Stimulated activated naive CD8-positive, alpha-beta T cell treated with anti-CD3 and anti-CD28 coated beads, Interleukin-15, Interleukin-2, amounts not matched to agents 100 ng/mL and 50 ng/mL, for 24 hours (primary cell): ENCODE results near the gene PUS1.

Source experiments
- H3K27ac Mint-ChIP-seq: one replicate; pipeline ENCODE4 v1.8.0; 2021; ENCODE audit warnings: mild to moderate bottlenecking, mixed read lengths
- H3K27me3 Mint-ChIP-seq: one replicate; pipeline ENCODE4 v1.8.0; 2021; ENCODE audit warnings: mixed read lengths
- H3K36me3 Mint-ChIP-seq: one replicate; pipeline ENCODE4 v1.8.0; 2021; ENCODE audit warnings: low read depth, mixed read lengths
- H3K4me1 Mint-ChIP-seq: one replicate; pipeline ENCODE4 v1.8.0; 2021; ENCODE audit warnings: low read depth, mixed read lengths
- H3K4me3 Mint-ChIP-seq: one replicate; pipeline ENCODE4 v1.8.0; 2021; ENCODE audit warnings: mild to moderate bottlenecking, mixed read lengths
- H3K9me3 Mint-ChIP-seq: one replicate; pipeline ENCODE4 v1.8.0; 2021; ENCODE audit warnings: mixed read lengths

The PUS1 gene

DNA sequence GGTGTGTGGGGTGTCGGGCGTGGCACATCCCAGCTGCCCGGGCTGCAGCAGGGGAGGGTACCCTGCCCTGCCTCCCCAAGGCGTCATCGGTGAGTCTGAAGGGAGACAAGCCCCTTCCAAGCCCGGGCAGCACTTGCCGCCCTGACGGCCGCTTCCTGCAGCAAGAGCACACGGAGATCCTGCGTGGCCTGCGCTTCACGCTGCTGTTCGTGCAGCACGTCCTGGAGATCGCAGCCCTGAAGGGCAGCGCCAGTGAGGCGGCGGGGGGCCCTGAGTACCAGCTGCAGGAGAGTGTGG, 10.1 kb upstream of the PUS1 start:
- Mint-ChIP-seq H3K4me1 (no peaks in the 10 kb centered on the region), H3K36me3 (no peaks in the 10 kb centered on the region), H3K4me3 (no peak overlapping the region), H3K27ac (no peak overlapping the region), H3K9me3 (no peaks in the 10 kb centered on the region), H3K27me3 (no peaks in the 10 kb centered on the region)

DNA sequence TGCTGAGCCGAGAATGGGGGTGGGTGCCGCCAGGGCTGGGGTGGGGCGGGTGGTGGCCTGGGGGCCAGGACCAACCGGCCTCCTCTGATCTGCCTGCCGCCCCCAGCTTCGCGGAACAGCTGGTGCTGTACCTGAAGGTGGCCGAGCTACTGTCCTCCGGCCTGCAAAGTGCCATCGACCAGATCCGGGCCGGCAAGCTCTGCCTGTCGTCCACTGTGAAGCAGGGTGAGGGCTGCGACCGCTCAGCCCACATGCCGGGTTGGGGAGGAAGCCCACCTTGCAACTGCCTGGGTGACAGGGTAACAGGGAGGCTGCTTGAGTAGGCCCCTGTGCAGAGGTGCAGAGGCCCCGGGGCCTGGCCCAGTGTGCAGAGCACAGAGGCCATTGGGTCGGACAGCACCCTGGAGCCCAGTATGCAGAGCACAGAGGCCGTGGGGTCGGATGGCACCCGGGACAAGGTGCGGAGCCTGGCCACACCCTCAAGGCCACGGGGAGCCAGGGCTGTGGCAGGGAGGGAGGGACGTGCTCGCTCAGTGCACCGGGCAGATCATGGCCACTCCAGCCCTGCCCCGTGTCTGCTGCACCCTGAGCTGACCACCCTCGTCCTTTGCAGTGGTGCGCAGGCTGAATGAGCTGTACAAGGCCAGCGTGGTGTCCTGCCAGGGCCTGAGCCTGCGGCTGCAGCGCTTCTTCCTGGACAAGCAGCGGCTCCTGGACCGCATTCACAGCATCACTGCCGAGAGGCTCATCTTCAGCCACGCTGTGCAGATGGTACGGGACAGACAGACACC, 9.5 kb upstream of the PUS1 start:
- Mint-ChIP-seq H3K4me3 (no peak overlapping the region), H3K36me3 (no peaks in the 10 kb centered on the region), H3K27me3 (no peaks in the 10 kb centered on the region), H3K4me1 (peaks cover 4% of the 10 kb centered on the region), H3K9me3 (no peaks in the 10 kb centered on the region), H3K27ac (no peak overlapping the region)

DNA sequence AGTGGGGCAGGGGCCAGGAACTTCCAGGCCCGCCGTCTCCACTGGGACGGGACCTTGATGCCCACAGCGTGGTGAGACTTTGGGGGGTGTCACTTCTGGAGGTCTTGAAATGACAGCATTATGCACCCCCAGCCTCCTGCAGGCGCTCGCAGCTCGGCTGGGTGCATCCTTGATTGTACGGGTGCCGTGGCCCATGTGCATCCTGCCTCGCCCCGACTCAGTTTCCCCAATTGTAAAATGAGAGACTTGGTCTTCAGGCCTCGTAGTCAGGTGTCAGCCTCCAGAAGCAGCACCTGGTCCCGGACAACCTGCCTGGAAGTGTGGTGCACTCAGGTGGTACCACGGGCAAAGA, 8.9 kb upstream of the PUS1 start:
- Mint-ChIP-seq H3K27me3 (no peaks in the 10 kb centered on the region), H3K36me3 (no peaks in the 10 kb centered on the region), H3K9me3 (no peaks in the 10 kb centered on the region), H3K4me1 (peaks cover 10% of the 10 kb centered on the region), H3K4me3 (no peak overlapping the region), H3K27ac (no peak overlapping the region)

DNA sequence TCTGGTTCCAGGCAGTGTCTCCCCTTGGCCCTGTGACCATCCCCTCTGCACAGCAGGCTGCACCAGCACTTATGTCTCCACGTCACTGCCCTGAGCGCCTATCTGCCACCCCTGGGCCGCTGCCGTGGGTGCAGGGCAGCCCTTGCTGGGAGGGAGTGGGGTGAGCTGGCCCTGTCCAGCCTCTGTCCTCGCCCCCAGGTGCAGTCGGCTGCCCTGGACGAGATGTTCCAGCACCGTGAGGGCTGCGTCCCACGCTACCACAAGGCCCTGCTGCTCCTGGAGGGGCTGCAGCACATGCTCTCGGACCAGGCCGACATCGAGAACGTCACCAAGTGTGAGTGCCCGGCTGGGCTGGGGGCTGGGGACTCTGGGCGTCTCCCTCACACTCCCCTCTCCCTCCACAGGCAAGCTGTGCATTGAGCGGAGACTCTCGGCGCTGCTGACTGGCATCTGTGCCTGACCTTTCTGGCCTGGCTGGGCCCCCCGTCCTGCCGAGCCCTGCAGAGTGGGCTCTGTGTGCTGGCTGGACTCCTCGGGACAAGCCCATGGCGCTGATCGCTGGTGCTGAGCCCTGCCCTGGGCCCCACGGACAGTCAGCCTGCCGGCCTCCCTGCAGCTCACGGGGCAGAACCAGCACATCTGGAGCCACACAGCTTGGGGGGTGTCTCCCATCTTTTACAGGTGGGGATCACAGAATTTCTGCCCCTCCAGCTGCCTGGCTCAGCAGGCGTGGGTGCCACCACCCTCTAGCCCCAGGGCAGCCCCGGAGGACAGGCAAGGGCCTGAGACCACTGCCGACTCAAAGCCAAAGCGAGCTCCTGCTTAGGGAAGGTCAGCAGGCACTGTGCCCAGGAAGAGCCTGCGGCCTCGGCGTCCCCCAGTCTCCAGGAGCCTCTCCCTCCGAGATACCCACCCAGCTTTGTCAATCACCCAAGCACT, 7.9 kb upstream of the PUS1 start:
- H3K4me1 Mint-ChIP-seq, result peaks cover 10% of the 10 kb centered on the region
- H3K9me3 Mint-ChIP-seq, result no peaks in the 10 kb centered on the region
- H3K27me3 Mint-ChIP-seq, result no peaks in the 10 kb centered on the region
- H3K4me3 Mint-ChIP-seq, result no peak overlapping the region
- no peak overlapping the region for H3K27ac Mint-ChIP-seq
- H3K36me3 Mint-ChIP-seq, result no peaks in the 10 kb centered on the region

DNA sequence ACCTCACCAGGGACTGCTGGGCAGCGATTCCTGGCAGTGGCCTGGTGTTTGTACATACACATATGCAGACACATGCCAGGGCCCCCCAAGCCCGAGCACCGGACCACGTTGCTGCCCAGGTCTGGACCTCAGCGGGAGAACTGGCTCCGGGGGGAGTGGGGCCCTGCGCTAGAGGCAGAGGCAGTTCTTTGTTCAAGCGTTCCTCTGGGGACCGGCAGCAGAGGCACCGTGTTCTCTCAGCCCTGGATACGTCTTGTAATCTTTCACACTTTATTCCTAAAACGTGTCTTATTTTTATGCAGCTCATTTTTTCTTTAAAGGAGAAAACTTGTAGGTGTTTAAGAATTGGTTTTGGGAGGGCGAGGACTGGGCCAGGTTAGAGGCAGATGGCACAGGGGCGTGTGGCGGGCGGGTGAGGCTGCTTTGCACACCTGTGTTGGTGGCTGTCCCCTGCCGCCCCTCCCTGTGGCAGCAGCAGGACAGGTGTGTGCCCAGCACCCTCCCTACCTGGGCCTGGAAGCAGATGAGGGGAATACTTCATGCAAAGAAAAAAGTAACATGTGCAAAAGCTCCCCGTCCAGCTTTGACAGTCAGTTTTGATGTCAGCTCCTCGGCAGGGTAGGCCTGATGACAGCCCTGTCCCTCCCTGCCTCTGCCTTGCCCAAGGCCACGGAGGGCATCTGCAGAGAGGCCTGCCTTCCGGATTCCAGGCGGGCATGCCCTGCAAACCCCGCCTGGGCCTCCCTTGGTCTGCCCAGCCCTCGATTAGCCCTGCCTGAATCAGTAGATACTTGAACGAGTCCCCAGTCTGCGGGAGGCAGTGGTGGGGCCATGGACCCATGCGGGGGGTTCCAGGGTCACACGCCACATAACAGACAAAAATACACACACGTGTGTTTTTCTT, 7.0 kb upstream of the PUS1 start:
- Mint-ChIP-seq H3K27ac (no peak overlapping the region), H3K9me3 (no peaks in the 10 kb centered on the region), H3K36me3 (no peaks in the 10 kb centered on the region), H3K27me3 (no peaks in the 10 kb centered on the region), H3K4me3 (no peak overlapping the region), H3K4me1 (peaks cover 10% of the 10 kb centered on the region)

DNA sequence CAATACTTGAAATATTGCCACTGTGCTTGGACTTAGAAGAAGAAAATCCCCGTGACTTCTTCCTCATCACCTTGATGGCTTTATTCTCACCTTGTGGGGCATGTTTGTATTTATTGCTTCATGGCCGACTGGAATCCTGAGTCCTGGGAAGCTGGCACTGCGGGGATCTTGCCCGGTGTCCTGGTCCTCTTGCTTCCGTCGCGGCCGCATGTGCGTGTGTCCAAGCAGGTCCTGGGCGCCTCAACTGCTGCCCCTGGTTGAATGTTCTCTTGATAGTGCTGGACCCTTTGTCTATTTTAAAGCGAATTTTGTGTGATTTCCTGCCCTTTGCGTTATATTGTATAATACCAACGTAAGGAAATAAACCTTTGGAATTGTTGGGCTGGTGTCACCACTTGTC, 6.3 kb upstream of the PUS1 start:
- Mint-ChIP-seq H3K4me3 (no peak overlapping the region), H3K36me3 (no peaks in the 10 kb centered on the region), H3K27ac (no peak overlapping the region), H3K27me3 (no peaks in the 10 kb centered on the region), H3K9me3 (no peaks in the 10 kb centered on the region), H3K4me1 (peaks cover 12% of the 10 kb centered on the region)

DNA sequence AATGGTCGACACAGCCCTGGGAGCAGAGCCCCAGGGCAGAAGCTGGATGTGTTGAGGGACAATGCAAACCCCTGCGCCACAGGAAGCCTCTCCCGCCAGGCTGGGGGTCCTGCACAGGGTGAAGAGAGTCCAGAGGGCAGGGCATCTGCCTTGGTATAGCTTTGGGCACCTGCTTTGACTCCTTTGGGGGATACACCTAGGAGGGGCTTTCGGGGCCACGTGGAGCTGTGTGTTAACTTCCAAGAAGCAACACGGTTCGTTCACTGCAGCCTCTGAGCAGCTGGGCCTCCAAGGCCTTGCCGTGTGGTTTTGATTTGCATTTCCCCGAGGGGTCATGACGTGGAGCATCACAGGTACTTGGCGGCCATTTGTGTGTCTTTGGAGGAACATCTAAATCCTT, 5.8 kb upstream of the PUS1 start:
- no peak overlapping the region for H3K27ac Mint-ChIP-seq
- no peaks in the 10 kb centered on the region for H3K27me3 Mint-ChIP-seq
- peaks cover 16% of the 10 kb centered on the region for H3K4me1 Mint-ChIP-seq
- H3K9me3 Mint-ChIP-seq, result no peaks in the 10 kb centered on the region
- no peaks in the 10 kb centered on the region for H3K36me3 Mint-ChIP-seq
- H3K4me3 Mint-ChIP-seq, result no peak overlapping the region

DNA sequence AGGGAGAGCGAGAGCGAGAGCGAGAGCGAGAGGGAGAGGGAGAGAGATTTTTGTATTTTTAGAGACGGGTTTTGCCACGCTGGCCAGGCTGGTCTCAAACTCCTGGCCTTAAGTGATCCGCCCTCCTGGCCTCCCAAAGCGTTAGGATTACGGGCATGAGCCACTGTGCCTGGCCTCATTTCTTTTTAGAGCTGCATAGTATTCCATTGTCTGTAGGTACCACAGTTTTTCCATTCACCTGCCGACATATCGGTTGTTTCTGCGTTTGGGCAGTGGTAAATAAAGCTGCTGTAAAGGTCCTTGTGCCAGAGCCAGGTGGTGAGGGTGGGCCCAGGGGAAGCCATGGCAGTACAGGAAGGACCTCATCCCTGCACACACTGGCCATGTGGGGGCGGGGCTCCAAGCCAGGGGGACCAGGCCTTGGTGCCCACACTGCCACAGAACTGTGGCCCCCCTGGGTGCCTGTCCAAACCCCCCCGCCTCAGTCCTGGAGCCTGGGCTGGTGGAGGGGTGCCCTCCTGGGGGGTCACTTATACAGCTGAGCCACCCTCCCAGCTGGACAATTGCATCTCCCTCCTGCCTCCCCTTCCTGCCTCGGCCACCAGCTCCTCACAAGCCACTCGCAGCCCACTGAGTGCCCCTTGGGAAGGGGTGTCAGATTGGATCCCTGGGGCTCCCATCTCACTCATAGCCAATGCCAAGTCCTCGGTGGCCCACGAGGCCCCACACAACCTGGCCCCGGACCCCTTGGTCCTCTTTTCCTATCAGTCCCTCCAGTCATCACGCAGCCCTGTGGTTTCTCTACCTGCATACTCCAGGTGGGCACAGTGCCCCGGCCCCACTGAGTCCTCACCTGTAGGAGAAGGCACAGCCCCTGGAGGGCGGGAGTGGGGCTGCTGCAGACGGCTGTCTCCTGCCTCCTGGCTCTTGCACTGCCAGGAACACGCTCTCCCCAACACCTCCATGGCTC, 1.7 kb upstream of the PUS1 start:
- peaks cover 34% of the 10 kb centered on the region for H3K4me1 Mint-ChIP-seq
- H3K4me3 Mint-ChIP-seq, result peak overlapping the region; percentile 91
- H3K9me3 Mint-ChIP-seq, result no peaks in the 10 kb centered on the region
- no peaks in the 10 kb centered on the region for H3K27me3 Mint-ChIP-seq
- H3K36me3 Mint-ChIP-seq, result peaks cover 19% of the 10 kb centered on the region
- no peak overlapping the region for H3K27ac Mint-ChIP-seq

DNA sequence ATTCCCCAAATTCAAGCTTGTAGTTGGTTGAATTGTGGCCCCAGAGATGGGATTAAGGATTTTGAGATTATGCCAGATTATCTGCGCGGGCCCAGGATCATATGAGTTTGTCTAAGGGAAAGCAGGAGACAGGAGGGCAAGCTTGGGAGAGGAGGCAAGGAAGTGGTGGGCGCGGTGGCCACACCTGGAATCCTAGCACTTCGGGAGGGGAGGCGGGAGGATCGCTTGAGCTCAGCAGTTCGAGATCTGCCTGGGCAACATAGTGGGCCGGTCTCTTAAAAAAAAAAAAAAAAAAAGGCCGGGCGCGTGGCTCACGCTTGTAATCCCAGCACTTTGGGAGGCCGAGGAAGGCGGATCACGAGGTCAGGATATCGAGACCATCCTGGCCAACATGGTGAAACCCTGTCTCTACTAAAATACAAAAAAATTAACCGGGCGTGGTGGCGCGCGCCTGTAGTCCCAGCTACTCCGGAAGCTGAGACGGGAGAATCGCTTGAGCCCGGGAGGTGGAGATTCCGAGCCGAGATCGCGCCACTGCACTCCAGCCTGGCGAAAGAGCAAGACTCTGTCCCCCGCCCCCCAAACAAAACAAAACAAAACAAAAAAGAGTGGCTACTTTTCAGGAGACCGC, 881 bp upstream of the PUS1 start:
- H3K27me3 Mint-ChIP-seq, result no peaks in the 10 kb centered on the region
- H3K36me3 Mint-ChIP-seq, result peaks cover 25% of the 10 kb centered on the region
- H3K4me3 Mint-ChIP-seq, result peak overlapping the region; percentile 91
- H3K27ac Mint-ChIP-seq, result peak overlapping the region; percentile 86
- H3K9me3 Mint-ChIP-seq, result no peaks in the 10 kb centered on the region
- H3K4me1 Mint-ChIP-seq, result peaks cover 39% of the 10 kb centered on the region

DNA sequence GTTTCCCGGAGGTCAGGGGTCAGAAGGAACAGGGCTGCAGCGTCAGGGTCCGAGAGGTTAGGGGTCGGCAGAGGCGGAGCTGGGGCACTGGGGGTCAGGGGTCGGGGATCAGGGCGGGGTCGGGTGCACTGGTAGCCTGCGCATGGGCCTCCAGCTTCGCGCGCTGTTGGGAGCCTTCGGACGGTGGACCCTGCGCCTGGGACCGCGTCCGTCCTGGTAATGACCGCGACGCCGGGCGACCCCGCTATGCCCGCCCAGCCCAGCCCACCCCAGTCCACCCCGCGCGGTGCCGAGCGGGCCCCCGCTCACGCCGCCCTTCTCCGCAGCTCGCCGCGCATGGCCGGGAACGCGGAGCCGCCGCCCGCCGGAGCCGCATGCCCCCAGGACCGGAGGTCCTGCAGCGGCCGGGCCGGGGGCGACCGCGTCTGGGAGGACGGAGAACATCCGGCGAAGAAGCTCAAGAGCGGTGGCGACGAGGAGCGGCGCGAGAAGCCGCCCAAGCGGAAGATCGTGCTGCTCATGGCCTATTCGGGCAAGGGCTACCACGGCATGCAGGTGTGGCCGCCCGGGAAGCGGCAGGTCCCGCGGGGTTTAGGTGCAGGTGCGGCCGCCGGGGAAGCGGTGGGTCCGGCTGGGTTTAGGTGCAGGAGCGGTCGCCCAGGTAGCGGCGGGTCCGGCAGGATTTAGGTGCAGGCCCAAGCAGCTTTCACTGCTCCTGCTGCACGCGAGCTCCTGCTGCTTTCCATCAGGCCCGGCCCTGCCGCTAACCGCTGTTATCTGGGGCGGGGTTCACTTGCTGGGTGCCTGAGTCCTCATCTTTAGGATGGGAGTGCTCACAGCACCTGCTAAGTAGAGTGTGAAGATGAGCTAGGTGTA, 743 bp downstream of the PUS1 start:
- Mint-ChIP-seq H3K4me3 (peak overlapping the region; percentile 91), H3K27ac (peak overlapping the region; percentile 90), H3K9me3 (no peaks in the 10 kb centered on the region), H3K27me3 (no peaks in the 10 kb centered on the region), H3K36me3 (peaks cover 36% of the 10 kb centered on the region), H3K4me1 (peaks cover 32% of the 10 kb centered on the region)

DNA sequence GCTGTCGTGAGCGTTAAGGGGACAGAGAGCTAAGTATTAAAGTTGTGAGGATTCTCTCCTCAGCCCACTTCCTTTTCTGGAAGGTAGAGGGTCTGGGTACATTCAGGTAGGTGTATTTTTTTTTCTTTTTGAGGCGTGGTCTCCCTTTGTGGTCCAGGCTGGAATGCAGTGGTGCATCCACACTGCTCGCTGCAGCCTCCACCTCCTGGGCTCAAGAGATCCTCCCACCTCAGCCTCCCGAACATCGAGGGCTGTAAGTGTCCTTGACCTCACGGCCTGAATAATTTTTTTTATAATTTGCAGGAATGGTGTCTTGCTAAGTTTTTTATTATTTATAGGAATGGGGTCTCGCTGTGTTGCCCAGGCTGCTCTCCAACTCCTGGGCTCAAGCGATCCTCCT, 1.4 kb downstream of the PUS1 start:
- Mint-ChIP-seq H3K9me3 (no peaks in the 10 kb centered on the region), H3K4me3 (peak overlapping the region; percentile 90), H3K36me3 (peaks cover 41% of the 10 kb centered on the region), H3K4me1 (peaks cover 28% of the 10 kb centered on the region), H3K27me3 (no peaks in the 10 kb centered on the region), H3K27ac (peak overlapping the region; percentile 80)

DNA sequence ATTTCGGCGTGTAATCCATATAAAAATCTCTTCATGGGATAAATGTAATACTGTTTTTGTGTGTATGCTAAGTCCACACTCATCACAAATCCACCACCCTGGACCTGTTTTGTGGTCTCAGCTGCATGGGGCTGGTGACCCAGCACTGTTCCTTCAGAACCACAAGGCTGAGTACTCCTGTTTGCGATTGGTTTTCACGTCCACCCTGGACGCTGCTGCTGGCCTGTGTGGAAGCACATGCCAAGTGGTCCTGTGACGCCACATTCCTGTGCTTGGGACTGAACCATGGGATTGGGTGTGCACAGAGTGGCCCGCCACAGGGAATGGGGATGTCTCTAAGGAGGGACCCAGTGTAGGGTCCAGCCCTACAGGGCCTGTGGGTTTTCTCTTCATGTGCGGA, 4.3 kb downstream of the PUS1 start:
- H3K4me3 Mint-ChIP-seq, result no peak overlapping the region
- H3K27me3 Mint-ChIP-seq, result no peaks in the 10 kb centered on the region
- peaks cover 23% of the 10 kb centered on the region for H3K4me1 Mint-ChIP-seq
- H3K27ac Mint-ChIP-seq, result no peak overlapping the region
- peaks cover 58% of the 10 kb centered on the region for H3K36me3 Mint-ChIP-seq
- H3K9me3 Mint-ChIP-seq, result no peaks in the 10 kb centered on the region

DNA sequence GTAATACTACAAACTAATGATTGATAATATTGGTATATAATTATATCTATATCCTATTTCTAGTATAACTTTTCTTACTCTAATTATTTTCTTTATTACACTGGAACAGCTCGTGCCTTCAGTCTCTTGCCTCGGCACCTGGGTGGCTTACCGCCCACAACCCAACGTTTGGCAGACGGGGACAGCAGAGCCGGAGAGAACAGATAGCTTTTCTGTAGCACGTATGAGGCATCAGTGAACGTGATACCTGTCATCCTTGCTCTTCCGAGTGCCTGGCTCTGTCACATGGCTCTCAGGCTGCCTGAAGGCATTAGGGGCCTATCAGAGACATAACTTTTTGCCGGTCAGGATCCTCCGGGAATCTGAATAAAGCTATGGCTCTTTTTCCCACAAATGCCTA, 5.5 kb downstream of the PUS1 start:
- Mint-ChIP-seq H3K36me3 (peaks cover 69% of the 10 kb centered on the region), H3K4me3 (no peak overlapping the region), H3K27ac (no peak overlapping the region), H3K9me3 (no peaks in the 10 kb centered on the region), H3K4me1 (peaks cover 23% of the 10 kb centered on the region), H3K27me3 (no peaks in the 10 kb centered on the region)
